Sigmoid colon (tissue), 4 donors: Measurements from ENCODE around the gene ZNF705A.

ENCODE experiments used
- EP300 ChIP-seq, 4 donors: sonication (generic); formaldehyde crosslinking; IDR thresholded peaks; one replicate each; pipeline ENCODE4 v1.6.1; 2017; ENCODE audit warnings: antibody characterized with exemption in 4 of 4
- POLR2A ChIP-seq, 2 donors: fragments of 450-650 bp; IDR thresholded peaks; one replicate each; pipeline ENCODE4 v1.6.1; 2016; ENCODE audit warnings: antibody characterized with exemption in 2 of 2, mild to moderate bottlenecking in 2 of 2, moderate library complexity in 2 of 2
- POLR2AphosphoS5 ChIP-seq, 4 donors: sonication (generic); formaldehyde crosslinking; IDR thresholded peaks; one replicate each; pipeline ENCODE4 v1.6.1; 2017; ENCODE audit warnings: antibody characterized with exemption in 4 of 4
- TF ChIP-seq, protein P1 (sequence below), 4 experiments: fragments of 450-650 bp in 3 of 4; fragments of 200-600 bp in 1 of 4; IDR thresholded peaks; one replicate each; pipeline ENCODE4 v1.5.1; 2016 to 2019; ENCODE audit warnings: antibody characterized with exemption in 4 of 4, mild to moderate bottlenecking in 3 of 4, moderate library complexity in 2 of 4

DNA sequence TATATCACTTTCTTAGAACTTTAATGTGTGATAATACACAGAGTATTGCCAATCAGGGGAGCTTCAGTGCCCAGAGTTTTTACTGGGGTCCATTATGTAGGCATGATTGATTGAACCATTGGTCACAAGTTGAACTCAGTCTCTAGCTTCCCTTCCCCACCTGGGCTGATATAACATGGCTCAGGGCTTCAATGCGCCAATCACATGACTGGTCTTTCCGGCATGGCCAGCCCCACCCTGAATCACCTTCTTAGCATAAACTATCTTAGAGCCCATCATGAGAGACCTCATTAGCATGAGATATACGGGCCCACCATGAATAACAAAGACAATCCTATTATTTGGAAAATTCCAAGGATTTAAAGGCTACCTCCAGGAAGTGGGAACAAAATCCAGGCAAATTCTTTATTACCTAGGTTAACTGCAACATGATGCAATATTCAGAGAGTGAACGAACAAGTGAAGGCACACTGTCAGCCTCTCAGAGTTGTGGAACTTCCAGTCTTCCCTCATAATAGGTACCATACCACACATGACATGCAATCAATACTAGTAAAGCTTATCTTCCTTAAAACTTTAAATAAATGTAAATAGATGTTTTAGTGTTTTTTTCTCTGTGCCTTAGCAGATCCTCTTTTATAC is 36.6 kb upstream of the ZNF705A start:
- TF ChIP-seq, protein P1, sequence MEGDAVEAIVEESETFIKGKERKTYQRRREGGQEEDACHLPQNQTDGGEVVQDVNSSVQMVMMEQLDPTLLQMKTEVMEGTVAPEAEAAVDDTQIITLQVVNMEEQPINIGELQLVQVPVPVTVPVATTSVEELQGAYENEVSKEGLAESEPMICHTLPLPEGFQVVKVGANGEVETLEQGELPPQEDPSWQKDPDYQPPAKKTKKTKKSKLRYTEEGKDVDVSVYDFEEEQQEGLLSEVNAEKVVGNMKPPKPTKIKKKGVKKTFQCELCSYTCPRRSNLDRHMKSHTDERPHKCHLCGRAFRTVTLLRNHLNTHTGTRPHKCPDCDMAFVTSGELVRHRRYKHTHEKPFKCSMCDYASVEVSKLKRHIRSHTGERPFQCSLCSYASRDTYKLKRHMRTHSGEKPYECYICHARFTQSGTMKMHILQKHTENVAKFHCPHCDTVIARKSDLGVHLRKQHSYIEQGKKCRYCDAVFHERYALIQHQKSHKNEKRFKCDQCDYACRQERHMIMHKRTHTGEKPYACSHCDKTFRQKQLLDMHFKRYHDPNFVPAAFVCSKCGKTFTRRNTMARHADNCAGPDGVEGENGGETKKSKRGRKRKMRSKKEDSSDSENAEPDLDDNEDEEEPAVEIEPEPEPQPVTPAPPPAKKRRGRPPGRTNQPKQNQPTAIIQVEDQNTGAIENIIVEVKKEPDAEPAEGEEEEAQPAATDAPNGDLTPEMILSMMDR (IDR thresholded peaks at IDR 0.05): no peak
- no peak for TF ChIP-seq POLR2AphosphoS5 (IDR thresholded peaks at IDR 0.05)
- no peak for TF ChIP-seq POLR2A (IDR thresholded peaks at IDR 0.05)
- TF ChIP-seq EP300 (IDR thresholded peaks at IDR 0.05): no peak
